G401.6 (cell line): ENCODE results near the gene FGF7.
"Not testable (repeated sequence)": the region's sequence is repeated elsewhere in the genome, so short reads cannot be mapped to it uniquely, and the experiment has no call there.

Experiments used
- FAIRE-seq: peaks from 2 replicates; lab custom pipeline; 2012; peaks lifted over from hg19 to GRCh38; lab: Jason Lieb, UNC

The FGF7 gene

DNA sequence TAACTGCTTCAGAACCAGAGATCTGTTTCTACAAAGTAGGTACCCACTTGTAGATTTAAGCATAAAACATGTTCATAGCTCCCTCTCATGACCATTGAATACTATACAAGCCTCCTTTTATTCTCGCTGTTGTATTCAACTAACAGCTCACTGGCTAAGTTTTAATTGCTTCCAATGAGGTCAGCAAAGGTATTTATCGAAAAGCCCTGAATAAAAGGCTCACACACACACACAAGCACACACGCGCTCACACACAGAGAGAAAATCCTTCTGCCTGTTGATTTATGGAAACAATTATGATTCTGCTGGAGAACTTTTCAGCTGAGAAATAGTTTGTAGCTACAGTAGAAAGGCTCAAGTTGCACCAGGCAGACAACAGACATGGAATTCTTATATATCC lies at the start of gene FGF7:
Gene FGF7 (plus strand): TSS at position 222 of the 400 bp plus-strand sequence. CDS start 1,056 bp downstream, outside the sequence.
- no peak for FAIRE-seq

GRCh38 chr15:49379996-49380395 lies 43.0 kb upstream of the FGF7 start:
- no peak for FAIRE-seq

GRCh38 chr15:49380912-49381311 lies 42.1 kb upstream of the FGF7 start:
- no peak for FAIRE-seq

DNA sequence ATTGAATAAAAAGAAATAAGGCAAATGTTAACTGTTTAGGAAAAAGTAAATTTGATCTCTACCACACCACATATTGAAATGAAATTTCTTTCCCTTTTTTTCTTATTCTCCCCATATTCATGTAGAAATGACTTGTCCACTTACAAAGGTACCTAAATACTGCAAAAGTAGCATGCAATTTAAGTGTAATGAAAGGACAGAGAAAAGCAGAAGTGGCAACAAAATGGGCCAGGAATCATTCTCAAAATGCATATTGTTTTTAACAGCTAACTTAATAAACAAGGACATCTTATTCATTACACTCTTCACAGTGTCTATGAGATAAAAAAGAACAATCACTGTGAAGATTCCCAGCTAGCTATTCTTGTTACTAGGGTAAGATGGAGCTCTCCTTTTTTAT lies 40.6 kb upstream of the FGF7 start:
- FAIRE-seq = no peak

GRCh38 chr15:49383266-49383665 lies 39.8 kb upstream of the FGF7 start:
- no peak for FAIRE-seq

- FAIRE-seq = no peak
Observed at GRCh38 chr15:49387471-49387870, 35.6 kb upstream of the FGF7 start.

- not testable (repeated sequence) for FAIRE-seq
Observed at GRCh38 chr15:49402515-49403296, 20.3 kb upstream of the FGF7 start.

GRCh38 chr15:49406352-49407118 lies 16.5 kb upstream of the FGF7 start:
- FAIRE-seq = no peak

DNA sequence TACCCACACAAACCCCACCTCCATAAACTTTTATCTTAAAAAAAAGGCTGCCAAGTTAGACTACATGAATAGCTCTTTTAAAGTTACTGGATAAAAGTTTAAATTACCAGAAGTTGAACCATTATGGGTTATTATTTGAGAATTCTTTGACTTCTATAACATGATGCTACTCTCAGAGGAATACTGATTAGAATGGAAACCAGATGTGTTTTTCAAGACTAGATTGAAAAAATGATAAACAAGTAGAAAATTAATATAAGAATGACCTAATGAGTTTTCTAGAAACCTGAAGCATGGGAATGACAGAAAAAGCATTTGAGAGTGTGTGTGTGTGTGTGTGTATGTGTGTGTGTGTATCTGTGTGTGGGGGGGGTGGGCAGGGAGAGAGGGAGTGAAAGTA lies 12.4 kb upstream of the FGF7 start:
- FAIRE-seq = no peak

DNA sequence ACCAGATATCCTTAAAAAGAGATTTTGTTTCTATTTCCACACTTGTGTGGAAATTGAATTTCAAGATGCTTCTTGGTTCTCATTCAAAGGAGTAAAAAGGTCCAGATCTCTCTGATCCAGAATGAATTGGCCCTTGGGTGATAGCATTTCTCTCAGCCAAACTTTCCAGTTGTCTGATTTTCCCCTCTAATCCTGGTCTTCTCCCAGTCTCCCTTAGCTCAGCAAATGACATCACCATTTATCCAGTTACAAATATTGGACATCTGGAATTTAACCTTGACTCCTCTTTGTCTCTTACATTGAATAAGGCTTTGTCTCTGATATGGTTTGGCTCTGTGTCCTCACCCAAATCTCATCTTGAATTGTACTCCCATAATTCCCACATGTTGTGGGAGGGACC lies 10.2 kb upstream of the FGF7 start:
- FAIRE-seq = no peak

- FAIRE-seq = no peak
Observed at GRCh38 chr15:49415149-49415548, 7.9 kb upstream of the FGF7 start.

DNA sequence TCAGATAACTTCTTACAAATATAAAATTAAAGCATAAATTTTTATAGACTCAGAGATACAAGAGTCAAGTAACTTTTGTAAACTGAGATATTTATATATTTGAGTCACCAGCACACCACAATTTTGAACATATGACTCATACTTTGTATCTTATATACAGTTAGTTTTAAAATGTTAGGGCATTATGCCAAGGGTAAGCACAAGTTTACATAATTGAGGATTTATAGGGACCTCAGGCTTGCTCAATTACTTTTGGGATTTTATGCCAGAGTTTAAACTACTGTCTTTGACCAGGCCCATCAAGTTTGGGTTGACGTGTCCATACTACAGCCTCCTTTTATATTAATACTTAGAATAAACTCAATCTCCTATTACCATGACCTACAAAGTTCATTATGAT lies 7.4 kb upstream of the FGF7 start:
- FAIRE-seq = peak; percentile 8

DNA sequence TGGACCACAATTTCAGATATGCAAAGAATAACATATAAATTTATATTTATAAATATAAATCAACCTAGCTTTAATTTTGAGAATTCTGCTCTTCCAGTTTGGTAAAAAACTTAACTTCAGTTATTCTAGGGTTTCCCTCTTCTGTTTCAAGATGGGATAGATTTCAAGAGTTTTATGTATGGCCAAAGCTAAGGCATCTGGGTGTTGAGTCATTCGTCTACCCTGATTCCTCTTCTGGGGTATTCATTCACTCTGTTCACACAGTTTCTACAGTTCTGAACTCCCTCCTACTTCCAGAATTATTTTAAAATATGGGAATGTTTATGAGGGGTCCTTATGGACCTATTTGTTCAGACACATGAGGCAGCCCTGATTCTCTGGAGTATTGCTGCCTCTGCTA lies 4.2 kb upstream of the FGF7 start:
- FAIRE-seq = no peak

GRCh38 chr15:49421991-49422390 lies 1.1 kb upstream of the FGF7 start:
- peak; percentile 3 for FAIRE-seq

DNA sequence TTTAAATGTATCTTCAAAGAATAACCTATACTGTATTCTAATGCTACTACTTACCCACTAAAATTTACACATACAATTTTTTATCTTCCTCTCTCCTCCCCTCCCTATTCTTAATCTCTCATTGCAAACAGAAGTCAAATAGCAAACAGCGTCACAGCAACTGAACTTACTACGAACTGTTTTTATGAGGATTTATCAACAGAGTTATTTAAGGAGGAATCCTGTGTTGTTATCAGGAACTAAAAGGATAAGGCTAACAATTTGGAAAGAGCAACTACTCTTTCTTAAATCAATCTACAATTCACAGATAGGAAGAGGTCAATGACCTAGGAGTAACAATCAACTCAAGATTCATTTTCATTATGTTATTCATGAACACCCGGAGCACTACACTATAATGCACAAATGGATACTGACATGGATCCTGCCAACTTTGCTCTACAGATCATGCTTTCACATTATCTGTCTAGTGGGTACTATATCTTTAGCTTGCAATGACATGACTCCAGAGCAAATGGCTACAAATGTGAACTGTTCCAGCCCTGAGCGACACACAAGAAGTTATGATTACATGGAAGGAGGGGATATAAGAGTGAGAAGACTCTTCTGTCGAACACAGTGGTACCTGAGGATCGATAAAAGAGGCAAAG lies 984 bp downstream of the FGF7 start:
- no peak for FAIRE-seq

GRCh38 chr15:49424954-49425353 lies 1.9 kb downstream of the FGF7 start:
- peak; percentile 23 for FAIRE-seq

DNA sequence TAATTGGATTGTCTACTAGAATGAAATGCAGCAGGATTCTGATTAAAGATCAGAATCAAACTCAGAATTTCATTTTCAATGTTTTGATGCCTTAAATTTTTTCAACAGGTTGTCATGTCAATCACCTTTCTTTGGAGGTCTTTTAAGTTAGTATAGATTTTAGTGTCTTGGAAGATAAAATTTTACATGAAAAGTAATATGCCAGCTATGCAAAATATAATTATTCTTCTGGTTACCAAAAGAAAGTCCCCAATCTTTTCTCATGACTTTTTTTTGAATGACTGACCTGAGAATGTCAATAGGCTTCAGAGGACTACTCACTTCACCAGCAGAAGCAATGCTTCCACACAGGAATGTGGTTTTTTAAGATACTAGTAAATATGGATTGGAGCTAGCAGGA lies 4.3 kb downstream of the FGF7 start:
- FAIRE-seq = no peak

- FAIRE-seq = no peak
Observed at GRCh38 chr15:49428409-49429095, 5.5 kb downstream of the FGF7 start.

DNA sequence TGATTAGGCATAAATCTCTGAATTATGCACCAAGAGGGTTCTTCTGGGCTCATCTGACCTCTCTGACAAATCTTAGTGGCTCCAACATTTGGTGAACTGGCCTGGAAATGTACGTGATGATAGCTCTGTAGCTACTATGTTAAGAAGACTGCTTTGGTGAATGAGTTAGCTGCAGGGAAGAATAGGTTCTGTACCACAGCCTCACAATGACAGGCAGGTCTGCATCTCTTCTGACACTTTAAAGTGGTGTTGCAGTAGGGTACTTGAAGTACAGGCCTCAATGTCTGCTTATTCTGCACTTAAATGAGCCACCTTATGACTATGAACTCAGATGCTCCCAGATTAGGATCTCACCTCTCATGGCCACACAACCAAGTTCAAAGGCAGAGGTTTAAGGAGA lies 7.0 kb downstream of the FGF7 start:
- no peak for FAIRE-seq

- FAIRE-seq = no peak
Observed at GRCh38 chr15:49435174-49435573, 12.1 kb downstream of the FGF7 start.

DNA sequence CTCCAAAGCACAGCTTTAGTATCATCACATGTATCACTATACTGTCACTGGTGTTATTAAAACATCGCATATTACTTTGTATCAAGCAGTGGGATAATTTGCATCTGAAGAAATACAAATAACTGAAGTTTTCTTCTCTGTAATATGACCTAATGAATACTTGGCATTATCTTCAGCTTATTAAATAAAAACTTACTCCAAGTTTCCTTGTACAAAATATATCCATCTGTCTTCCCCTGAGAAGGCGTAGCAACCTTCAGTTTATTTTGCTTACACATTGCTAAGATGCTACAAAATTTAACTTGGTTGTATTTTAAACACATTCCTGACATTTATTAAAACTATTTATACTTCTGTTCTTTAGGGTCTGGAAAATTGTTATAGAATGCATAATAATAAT lies 13.7 kb downstream of the FGF7 start:
- FAIRE-seq = no peak

DNA sequence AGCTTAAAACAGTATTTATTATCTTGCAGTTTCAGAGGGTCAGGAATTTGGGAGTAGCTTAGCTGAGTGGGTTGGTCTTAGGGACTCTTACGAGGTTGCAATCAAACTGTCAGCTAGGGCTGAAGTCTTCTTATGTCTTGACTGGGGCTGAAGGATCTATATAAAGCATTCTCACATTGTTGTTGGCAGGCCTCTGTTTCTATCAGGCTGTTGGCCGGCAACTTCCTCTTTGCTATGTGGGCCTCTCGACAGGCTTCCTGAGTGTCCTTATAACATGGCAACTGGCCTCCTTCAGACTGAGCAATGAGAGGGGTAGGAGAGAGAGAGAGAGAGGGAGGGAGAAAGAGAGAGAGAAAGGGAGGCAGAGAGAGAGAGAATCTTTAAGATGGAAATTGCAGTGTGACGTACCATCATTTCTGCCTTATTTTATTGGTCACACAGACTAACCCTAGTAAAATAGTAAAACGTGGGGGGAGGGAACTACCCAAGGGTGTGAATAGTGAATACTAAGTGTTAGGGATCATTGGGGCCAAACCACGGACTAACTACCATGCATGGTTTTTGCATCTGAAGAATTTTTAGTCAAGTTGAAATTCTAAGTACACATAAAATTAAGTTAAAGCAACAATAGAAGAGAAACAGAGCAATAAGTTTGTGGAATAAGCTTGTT lies 16.1 kb downstream of the FGF7 start:
- FAIRE-seq = no peak
